Activated naive CD4-positive, alpha-beta T cell treated with Interleukin-2 at 50 U/mL for 16 hours (primary cell): ENCODE measurements around the gene MTARC1.

Source experiments
- DNase-seq: peaks from one replicate; pipeline ENCODE4 v3.0.0-alpha.2; 2020

Gene MTARC1

GRCh38 chr1:220772846-220773245 is 13.9 kb upstream of the MTARC1 start:
- no peak for DNase-seq

- peak; percentile 35 for DNase-seq
Observed at GRCh38 chr1:220775240-220775853, 11.4 kb upstream of the MTARC1 start.

DNA sequence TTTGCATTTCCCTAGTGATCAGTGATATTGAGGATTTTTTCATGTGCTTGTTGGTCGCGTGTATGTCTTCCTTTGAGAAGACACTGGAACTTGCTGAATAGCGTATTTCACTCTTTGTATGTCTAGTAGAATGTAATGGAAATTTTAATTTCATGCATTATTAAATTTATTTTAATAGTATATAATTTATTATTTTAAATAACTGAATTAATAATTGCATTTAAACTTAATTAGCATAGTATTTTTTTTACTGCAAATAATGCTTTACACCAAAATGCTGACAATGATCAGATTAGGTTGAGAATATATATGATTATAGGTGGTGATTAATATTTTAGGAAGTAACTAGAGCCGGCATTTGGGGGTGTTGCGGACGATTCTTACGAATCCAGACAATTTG is 10.5 kb upstream of the MTARC1 start:
- DNase-seq: no peak

- peak; percentile 60 for DNase-seq
Observed at GRCh38 chr1:220776720-220777326, 9.9 kb upstream of the MTARC1 start.

DNA sequence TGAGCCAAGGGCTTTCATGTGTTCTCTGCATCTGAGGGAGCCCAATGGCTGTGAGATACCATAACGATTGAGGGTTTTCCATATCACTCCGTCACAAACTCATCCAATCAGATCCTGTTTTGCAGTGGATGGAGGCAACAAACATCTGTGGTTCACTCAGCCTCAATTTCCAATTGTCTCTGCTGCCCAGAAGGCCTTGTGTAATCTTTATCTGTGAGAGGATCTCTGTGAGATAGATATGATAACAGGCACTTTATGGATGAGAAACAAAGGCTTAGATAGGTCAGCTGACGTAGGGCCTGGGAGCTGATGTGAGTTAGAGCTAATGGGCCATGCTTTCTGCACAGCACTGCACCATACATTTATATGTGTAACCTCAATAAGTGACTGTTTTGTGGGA is 3.3 kb upstream of the MTARC1 start:
- DNase-seq: no peak

DNA sequence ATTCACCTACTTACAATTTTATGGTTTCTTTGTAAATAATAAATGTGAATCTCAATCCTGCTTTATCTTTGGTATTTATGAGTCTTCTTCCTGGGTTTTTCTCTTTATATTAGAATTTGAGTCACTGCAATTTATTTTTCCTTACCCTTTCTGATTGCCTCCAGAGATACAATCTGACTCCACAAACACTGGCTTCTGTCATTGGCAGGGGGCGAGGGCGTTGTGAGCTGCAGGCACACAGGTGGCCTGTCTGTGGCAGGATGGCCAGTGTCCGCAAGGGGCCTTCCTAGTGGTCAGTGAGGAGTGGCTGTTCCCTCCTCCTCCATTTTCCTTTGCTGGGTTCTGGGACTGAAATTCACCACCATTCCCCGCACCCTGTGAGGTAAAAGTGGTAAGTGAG is 2.0 kb upstream of the MTARC1 start:
- DNase-seq: no peak

GRCh38 chr1:220785166-220786056 is 1.3 kb upstream of the MTARC1 start:
- no peak for DNase-seq

DNA sequence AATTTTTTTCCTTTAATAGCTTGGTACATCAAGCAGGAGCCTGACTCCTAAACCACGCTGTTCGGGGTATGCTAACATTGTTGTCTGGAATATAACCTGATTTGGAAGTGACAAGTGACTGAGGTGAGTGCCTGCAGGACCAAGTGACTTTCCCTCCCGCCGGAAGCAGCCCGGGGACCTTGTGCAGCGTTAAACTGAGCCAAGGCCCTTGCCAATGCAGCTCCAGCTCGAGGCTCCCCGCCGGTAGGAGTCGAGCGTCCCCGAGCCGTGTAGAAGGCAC is 716 bp upstream of the MTARC1 start:
- no peak for DNase-seq

DNA sequence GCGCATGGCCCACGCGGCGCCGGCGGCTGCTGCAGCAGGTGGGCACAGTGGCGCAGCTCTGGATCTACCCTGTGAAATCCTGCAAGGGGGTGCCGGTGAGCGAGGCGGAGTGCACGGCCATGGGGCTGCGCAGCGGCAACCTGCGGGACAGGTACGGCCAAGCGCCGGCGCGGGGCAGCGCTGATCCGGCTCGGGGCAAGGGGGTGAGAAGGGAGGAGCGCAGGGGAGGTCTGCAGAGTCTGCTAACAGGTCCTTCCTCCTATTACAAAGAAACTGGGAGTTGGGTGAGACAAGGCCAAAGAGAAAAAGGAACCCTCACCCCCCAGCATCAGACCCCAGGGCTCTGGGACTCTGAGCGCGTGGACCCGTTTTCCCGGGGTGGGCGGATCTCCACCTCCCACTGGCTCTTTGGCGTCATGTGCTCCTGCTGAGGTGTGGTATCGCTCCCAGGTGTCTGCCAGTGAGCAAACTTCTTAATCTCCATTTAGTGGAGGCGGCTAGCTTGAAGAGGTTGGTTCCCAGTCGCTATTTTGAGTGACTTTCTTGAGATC is 431 bp downstream of the MTARC1 start:
- no peak for DNase-seq

- no peak for DNase-seq
Observed at GRCh38 chr1:220788900-220789299, 2.2 kb downstream of the MTARC1 start.

DNA sequence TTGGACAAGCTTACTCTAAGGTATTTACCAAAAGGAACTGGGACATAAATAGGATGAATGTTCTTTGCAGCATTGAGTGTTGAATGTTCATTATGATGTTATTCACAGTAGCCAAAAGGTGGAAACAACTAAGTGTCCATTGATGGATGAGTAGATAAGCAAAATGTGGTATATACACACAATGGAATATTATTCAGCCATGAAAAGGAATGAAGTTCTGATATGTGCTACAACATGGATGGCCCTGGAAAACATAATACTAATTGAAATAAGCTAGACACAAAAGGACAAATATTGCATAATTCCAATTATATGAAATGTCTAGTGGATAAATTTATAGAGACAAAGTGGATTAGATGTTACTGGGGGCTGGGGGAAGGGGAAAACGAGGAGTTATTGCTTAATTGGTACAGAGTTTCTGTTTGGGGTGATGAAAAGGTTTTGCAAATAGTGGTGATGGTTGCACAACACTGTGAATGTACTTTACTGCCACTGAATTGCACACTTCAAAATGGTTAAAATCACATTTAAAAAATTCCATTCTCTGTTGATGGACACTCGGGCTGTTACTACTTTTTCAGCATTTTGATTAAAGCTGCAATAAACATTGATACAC is 2.9 kb downstream of the MTARC1 start:
- no peak for DNase-seq

DNA sequence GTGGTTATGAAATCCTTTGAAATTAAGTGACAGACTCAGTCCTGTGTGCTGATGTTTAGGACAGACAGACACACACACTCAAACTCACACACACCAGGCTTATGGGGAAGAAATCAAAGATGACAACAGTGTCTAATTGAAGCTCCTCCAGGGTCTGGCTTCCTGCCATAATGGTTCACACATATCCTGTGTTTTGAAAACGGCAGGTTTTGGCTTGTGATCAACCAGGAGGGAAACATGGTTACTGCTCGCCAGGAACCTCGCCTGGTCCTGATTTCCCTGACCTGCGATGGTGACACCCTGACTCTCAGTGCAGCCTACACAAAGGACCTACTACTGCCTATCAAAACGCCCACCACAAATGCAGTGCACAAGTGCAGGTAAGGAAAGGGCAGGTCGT is 4.6 kb downstream of the MTARC1 start:
- DNase-seq: no peak

- DNase-seq: no peak
Observed at GRCh38 chr1:220791956-220792355, 5.2 kb downstream of the MTARC1 start.

GRCh38 chr1:220796530-220796929 is 9.8 kb downstream of the MTARC1 start:
- no peak for DNase-seq

- no peak for DNase-seq
Observed at GRCh38 chr1:220797044-220797443, 10.3 kb downstream of the MTARC1 start.

DNA sequence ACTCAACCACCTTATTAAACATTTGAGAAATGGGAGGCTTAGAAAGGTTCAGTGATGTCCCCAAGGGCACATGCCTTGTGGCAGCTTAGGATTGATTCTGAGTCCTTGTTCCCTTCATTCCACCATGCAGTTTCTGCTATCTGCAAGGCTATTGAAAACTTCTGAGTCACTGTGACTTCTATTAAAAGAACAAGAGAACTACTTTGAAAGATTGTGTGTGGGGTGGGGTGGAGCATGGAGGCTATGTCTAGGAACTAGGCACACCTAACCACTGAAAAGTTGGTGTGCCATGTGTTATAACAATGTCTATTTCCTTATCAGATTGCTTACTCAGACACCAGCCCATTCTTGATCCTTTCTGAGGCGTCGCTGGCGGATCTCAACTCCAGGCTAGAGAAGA is 10.8 kb downstream of the MTARC1 start:
- no peak for DNase-seq

GRCh38 chr1:220798338-220798737 is 11.6 kb downstream of the MTARC1 start:
- no peak for DNase-seq

DNA sequence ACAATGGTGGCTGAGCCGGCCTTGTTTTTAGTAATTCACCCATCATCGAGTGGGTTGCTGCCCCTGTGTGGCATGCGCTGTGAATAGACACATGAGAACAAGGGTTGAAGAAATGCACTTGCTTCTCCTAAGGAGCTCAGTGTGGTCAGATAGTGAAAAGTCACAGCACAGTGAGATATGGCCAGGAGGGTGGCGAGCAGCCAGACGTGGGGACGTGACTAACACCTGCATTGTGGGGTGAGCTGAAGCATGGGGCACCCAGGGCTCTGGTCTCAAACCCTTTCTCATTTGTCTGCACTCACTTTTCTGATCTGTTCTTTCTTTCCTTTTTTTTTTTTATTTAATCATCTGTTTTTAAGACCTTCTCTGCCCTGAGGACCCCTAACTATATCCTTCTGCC is 13.5 kb downstream of the MTARC1 start:
- no peak for DNase-seq

DNA sequence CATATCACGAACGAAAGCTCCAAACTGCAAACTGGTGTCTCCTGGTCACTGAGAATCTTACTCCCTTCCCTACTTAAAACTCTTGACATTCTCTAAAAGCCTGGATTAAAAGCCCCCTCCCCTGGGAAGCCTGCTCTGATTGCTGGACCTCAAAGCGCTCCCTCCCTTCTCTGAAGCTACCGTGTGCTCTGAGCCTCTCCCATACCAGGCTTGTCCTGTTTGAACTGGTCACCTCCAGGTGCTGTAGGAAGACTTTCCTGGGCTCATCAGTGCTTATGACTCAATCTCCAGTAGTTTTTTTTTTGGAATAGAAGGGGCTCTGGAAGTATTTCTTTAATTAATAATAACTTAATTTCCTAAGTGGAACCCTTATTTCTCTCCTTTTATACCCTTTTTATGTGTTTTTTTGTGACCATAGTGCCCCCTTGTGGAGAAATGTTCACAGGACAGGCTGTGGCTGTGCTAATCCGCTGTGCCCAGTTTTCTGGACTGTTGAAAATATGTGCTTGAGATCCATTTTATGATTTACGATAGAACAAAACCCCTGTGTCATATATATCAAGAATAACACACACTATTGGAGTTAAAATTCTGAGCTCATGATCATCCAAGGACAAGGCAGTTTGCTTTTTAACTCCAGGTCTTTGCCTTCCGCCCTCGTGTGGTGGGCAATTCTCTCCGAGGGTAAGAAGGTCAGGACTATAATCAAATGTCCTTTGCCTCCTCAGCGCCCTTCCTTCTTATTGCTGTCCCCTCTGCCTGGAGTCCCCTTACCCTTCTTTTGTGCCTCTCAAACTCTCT is 16.9 kb downstream of the MTARC1 start:
- peak; percentile 9 for DNase-seq

- DNase-seq: no peak
Observed at GRCh38 chr1:220804202-220804586, 17.5 kb downstream of the MTARC1 start.

DNA sequence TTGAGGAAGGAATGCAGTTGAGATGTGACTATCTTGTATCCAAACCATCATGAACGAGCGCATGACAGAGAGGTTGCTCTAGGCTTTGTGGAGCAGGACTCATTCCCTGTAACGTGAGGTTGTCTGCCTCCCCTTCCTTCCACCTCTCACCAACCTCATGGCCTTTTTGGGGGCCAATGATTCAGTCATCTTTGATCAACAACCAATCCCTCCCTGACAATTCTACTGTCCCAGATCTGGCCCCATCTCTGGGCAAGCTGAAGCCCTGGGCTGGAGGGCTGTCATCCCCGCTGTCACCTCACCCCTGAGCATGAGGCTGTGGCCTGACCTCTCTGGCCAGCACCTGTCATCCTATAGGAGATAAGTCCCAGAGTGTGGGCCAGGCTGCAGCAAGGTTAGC is 19.7 kb downstream of the MTARC1 start:
- no peak for DNase-seq

DNA sequence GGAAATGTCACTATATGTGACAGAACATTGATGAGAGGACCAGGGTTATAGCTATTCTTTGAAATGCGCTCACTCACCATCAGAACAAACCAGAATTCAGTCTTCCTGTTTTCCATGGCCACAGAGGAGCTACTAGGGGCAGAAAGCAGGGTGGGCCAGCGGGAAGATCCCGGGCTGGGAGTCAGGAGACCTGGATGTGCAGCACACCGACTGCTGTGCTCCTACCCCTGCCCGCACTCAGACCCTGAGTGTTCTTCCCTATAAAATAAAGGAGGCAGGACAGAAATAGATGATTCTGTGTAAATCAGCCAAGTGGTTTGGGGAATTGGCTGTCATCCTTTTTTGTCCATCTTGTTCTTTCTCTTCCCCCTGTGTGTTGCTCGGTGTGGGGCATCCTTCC is 21.0 kb downstream of the MTARC1 start:
- no peak for DNase-seq
